K562 (cell line): Measurements from ENCODE around the gene ECI1. TPM values are rescaled to one million over a fixed set of nuclear protein-coding genes. Genes with fewer than 3 reads are reported as not detected.
A peak's percentile ranks its signal among the peaks of the same experiment; 100 is the strongest.

Experiments
- ATAC-seq: fragments of 200-7000 bp; cut with Tn5 transposase; 3 replicates; pipeline ENCODE4 v1.9.1; 2020; ENCODE audit warnings: moderate library complexity
- BruUV-seq: library from RNA; stranded (reverse); fragments of 400-500 nt; replicated peaks from 2 replicates; lab custom pipeline; 2021; lab: Mats Ljungman, UMichigan
- CTCF ChIA-PET: fragments of 300-600 bp; formaldehyde crosslinking; extraction: SDS; loops from one replicate; lab custom pipeline; 2021; ENCODE audit warnings: low intra/inter-chr PET ratio; lab: Yijun Ruan, JAX
- POLR2A ChIA-PET: fragments of 300-600, 350-650 bp; sonication (Branson Sonifier 250); formaldehyde crosslinking; extraction: SDS; loops from one replicate; lab custom pipeline; 2021; ENCODE audit warnings: antibody characterized with exemption, inconsistent platforms; lab: Yijun Ruan, JAX
- DNase-seq, 4 experiments: peaks; one replicate each; pipeline versions ENCODE4 v3.0.0 to v3.0.0-alpha.2; 2011 to 2018; ENCODE audit warnings: low spot score in 3 of 4, mixed read lengths in 3 of 4; ENCODE audit errors: extremely low read depth in 1 of 4
- FAIRE-seq: peaks from 2 replicates; lab custom pipeline; 2011; peaks lifted over from hg19 to GRCh38; lab: Jason Lieb, UNC
- H2AFZ ChIP-seq: 2 replicates; pipeline ENCODE4 v1.6.0; 2011; ENCODE audit warnings: low read depth, low read length, control low read depth, inconsistent platforms
- H3K27ac ChIP-seq: fragments of 200-600 bp; 3 replicates; pipeline ENCODE4 v1.8.0; 2011; ENCODE audit warnings: low read depth, mild to moderate bottlenecking, control low read depth, inconsistent platforms, low read length, moderate library complexity, mixed read lengths; ENCODE audit errors: extremely low read depth
- H3K27me3 ChIP-seq, 2 experiments: fragments of 300-600 bp in 1 of 2; 2 replicates in 1 of 2; 3 replicates in 1 of 2; pipeline versions ENCODE4 v1.6.0 to v1.8.0; 2011; ENCODE audit warnings: inconsistent platforms in 2 of 2, low read length in 2 of 2, mild to moderate bottlenecking in 1 of 2, mixed read lengths in 1 of 2, moderate library complexity in 1 of 2; ENCODE audit not compliant: control insufficient read depth in 2 of 2, insufficient read depth in 2 of 2
- H3K36me3 ChIP-seq: fragments of 300-600 bp; 3 replicates; pipeline ENCODE4 v1.8.0; 2011; ENCODE audit warnings: mild to moderate bottlenecking, low read length, inconsistent platforms; ENCODE audit not compliant: control insufficient read depth, insufficient read depth
- H3K4me1 ChIP-seq, 2 experiments: fragments of 200-600 bp in 1 of 2; replicated peaks in 1 of 2; 2 replicates in 1 of 2; 3 replicates in 1 of 2; pipeline versions ENCODE4 v1.5.1 to v1.8.0; 2011; ENCODE audit warnings: inconsistent platforms in 2 of 2, low read length in 2 of 2, mild to moderate bottlenecking in 1 of 2, mixed read lengths in 1 of 2, moderate library complexity in 1 of 2; ENCODE audit not compliant: control insufficient read depth in 2 of 2, insufficient read depth in 2 of 2
- H3K4me2 ChIP-seq: 2 replicates; pipeline ENCODE4 v1.6.1; 2011; ENCODE audit warnings: low read length, control low read depth, inconsistent platforms, mixed read lengths; ENCODE audit not compliant: insufficient read depth
- H3K4me3 ChIP-seq: fragments of 200-600 bp; sonication (generic), shearing (Covaris generic); 2 replicates; pipeline ENCODE4 v1.5.1; 2016; ENCODE audit warnings: control low read depth, inconsistent platforms
- H3K79me2 ChIP-seq: fragments of 200-600 bp; 3 replicates; pipeline ENCODE4 v1.8.0; 2011; ENCODE audit warnings: low read length, inconsistent platforms; ENCODE audit not compliant: control insufficient read depth, insufficient read depth
- H3K9ac ChIP-seq, 2 experiments: 2 replicates each; pipeline versions ENCODE4 v1.6.0 to v1.6.1; 2011; ENCODE audit warnings: low read depth in 2 of 2, low read length in 2 of 2, control low read depth in 1 of 2, inconsistent platforms in 1 of 2, mild to moderate bottlenecking in 1 of 2, mixed read lengths in 1 of 2; ENCODE audit not compliant: insufficient read depth in 1 of 2
- H3K9me1 ChIP-seq: one replicate; pipeline ENCODE4 v1.6.0; 2011; ENCODE audit warnings: inconsistent platforms, mild to moderate bottlenecking, low read length, moderate library complexity; ENCODE audit not compliant: control insufficient read depth, insufficient read depth
- H3K9me3 ChIP-seq: replicated peaks from 2 replicates; pipeline ENCODE4 v1.5.1; 2011; ENCODE audit warnings: low read depth, low read length, inconsistent platforms; ENCODE audit not compliant: control insufficient read depth, insufficient read depth
- H4K20me1 ChIP-seq: replicated peaks from 2 replicates; pipeline ENCODE4 v1.6.1; 2011; ENCODE audit warnings: low read length, inconsistent platforms, mixed read lengths; ENCODE audit not compliant: control insufficient read depth, insufficient read depth
- BCOR ChIP-seq: fragments of 450-650 bp; IDR thresholded peaks from 2 replicates; pipeline ENCODE4 v1.6.1; 2016
- CREB1 ChIP-seq, 2 experiments: sonication (generic) in 1 of 2; formaldehyde crosslinking in 1 of 2; IDR thresholded peaks; 2 replicates each; pipeline versions ENCODE4 v1.6.1 to v1.8.0; 2012 to 2022; ENCODE audit warnings: inconsistent platforms in 1 of 2, mild to moderate bottlenecking in 1 of 2, missing genetic modification reagents in 1 of 2, moderate library complexity in 1 of 2
- HLTF ChIP-seq: fragments of 450-650 bp; IDR thresholded peaks from 2 replicates; pipeline ENCODE4 v1.6.1; 2016
- KDM1A ChIP-seq, 2 experiments: fragments of 450-650 bp; IDR thresholded peaks; 2 replicates each; pipeline ENCODE4 v1.6.1; 2016; ENCODE audit warnings: mild to moderate bottlenecking in 2 of 2
- NCOR1 ChIP-seq: fragments of 450-650 bp; IDR thresholded peaks from 2 replicates; pipeline ENCODE4 v1.6.1; 2016; ENCODE audit warnings: mild to moderate bottlenecking, moderate library complexity
- WGBS: fragments of 100-300 bp; shearing (Covaris generic); methylation state at CpG from one replicate; pipeline ENCODE4 v1.1.6; 2016; ENCODE audit warnings: low coverage, mixed read lengths; ENCODE audit not compliant: insufficient coverage; ENCODE audit errors: missing lambda C conversion rate; 5-methylcytosine and 5-hydroxymethylcytosine counted together
- in situ Hi-C: fragments of 300-500 bp; cut with MboI; formaldehyde crosslinking; loops from 4 replicates; pipeline ENCODE4 v1.15.0; 2018; ENCODE audit warnings: inconsistent platforms, mixed read lengths
- intact Hi-C: fragments of 100-400 bp; cut with micrococcal nuclease; formaldehyde crosslinking; loops from 2 replicates; pipeline ENCODE4 v1.14.2; 2022
- polyA plus RNA-seq, 8 experiments: library from polyadenylated mRNA; depleted of rRNA in 4 of 8; stranded (reverse) in 5 of 8; unstranded in 3 of 8; fragments of >200 nt; fragmentation: Nextera tagmentation in 2 of 8; fragmentation: Illumina TruSeq in 1 of 8; extraction: Ambion mirVana in 2 of 8; extraction: Trizol in 1 of 8; gene quantifications; 2 replicates each; pipeline versions ENCODE4 v1.2.1 to v1.2.3, GENCODE V29; 2011 to 2014; ENCODE audit warnings: inconsistent platforms in 1 of 8, missing spikeins in 1 of 8
- total RNA-seq, 7 experiments: library from RNA; depleted of rRNA in 6 of 7; stranded (reverse); fragments of >200 nt in 6 of 7; fragmentation: Illumina TruSeq in 2 of 7; extraction: Trizol in 2 of 7; gene quantifications; 2 replicates each; pipeline versions ENCODE4 v1.2.1 to v1.2.3, GENCODE V29; 2011 to 2021; ENCODE audit warnings: low replicate concordance in 1 of 7

The ECI1 gene
- total and polyA plus RNA-seq, 9 of the 15 experiments (the other 6 are each of a cell fraction or from before 2014, with no cell fraction given): 4.7 to 189 (median 54.0) TPM

GRCh38 chr16:2199095-2199494 lies 52.3 kb downstream of the ECI1 start:
- peaks cover 0 to 5% of the 10 kb centered on the region in 2 experiments; a peak in 2 of 5 replicates for H3K27me3 ChIP-seq
- H4K20me1 ChIP-seq: 0 out of 2 replicates have a peak, but pooled peaks cover 3% of the 10 kb centered on the region
- no peak overlapping the region for H2AFZ ChIP-seq
- no peaks in the 10 kb centered on the region for H3K79me2 ChIP-seq
- H3K9me1 ChIP-seq: no peaks in the 10 kb centered on the region
- in situ Hi-C loops: no loop called here
- 28% methylated on average over 4 of the region's 5 CpGs for WGBS
- H3K36me3 ChIP-seq: no peaks in the 10 kb centered on the region
- peaks cover 3 to 50% of the 10 kb centered on the region in 2 experiments; a peak in 4 of 5 replicates for H3K4me1 ChIP-seq
- H3K4me3 ChIP-seq: no peak overlapping the region
- H3K27ac ChIP-seq: no peak overlapping the region
- FAIRE-seq (no peak), ATAC-seq (no peak), DNase-seq (no peak)
- BruUV-seq: no TSS peak
- ChIA-PET POLR2A (interaction anchor here (0.5 to 1.2 kb wide), 6 partner anchors 9 to 802 kb away, joined by 3 to 6 read pairs (median 4); partner anchors contain the start of genes ECI1 and TRAF7), CTCF (no interaction called here)
- peak overlapping the region in 1 of 2 experiments; percentile 55; a peak in 1 of 4 replicates for H3K9ac ChIP-seq
- no peak overlapping the region for H3K4me2 ChIP-seq
- H3K9me3 ChIP-seq: no peaks in the 10 kb centered on the region
- TF ChIP-seq KDM1A (IDR thresholded peaks at IDR 0.05) (peak in 1 of 2 experiments; percentile 62; a peak in 2 of 4 replicates), HLTF (no peak), BCOR (peak; percentile 82)
- intact Hi-C loops: loop anchor here (5.0 kb wide), 2 partner anchors 53 to 298 kb away; partner anchors contain the start of gene ECI1

DNA sequence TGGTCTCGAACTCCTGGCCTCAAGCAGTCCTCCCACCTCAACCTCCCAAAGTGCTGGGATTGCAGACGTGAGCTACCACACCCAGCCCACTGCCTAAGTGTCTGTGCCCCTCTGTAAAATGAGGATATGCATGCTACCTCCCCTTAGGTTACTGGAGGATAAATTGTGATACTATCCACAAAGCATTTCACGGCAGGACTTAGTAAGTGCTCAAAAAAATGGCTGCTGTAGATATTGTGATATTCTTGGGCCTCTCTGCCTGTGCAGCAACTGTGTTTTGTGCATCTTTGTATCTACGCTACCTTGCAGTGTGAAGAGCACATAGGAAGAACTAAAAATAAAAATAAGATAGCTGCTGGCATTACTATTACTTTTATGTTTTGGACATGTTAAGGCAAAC lies 53.1 kb downstream of the ECI1 start:
- Histone ChIP-seq H3K4me3 (no peak overlapping the region), H3K27me3 (peaks cover 0 to 5% of the 10 kb centered on the region in 2 experiments; a peak in 2 of 5 replicates), H3K79me2 (no peaks in the 10 kb centered on the region), H3K9me1 (no peaks in the 10 kb centered on the region), H3K9ac (no peak overlapping the region), H4K20me1 (0 out of 2 replicates have a peak, but pooled peaks cover 3% of the 10 kb centered on the region), H3K27ac (no peak overlapping the region), H3K36me3 (no peaks in the 10 kb centered on the region), H3K4me1 (peaks cover 3 to 51% of the 10 kb centered on the region in 2 experiments; a peak in 4 of 5 replicates), H3K4me2 (no peak overlapping the region), H2AFZ (no peak overlapping the region), H3K9me3 (no peaks in the 10 kb centered on the region)
- BruUV-seq: no TSS peak
- no peak for DNase-seq
- TF ChIP-seq NCOR1 (no peak), CREB1 (IDR thresholded peaks at IDR 0.05) (no peak), CREB1 (CRISPR knock-in tag; IDR thresholded peaks at IDR 0.05) (no peak)
- intact Hi-C loops: loop anchor here (5.0 kb wide), 2 partner anchors 54 to 299 kb away; partner anchors contain the start of gene ECI1
- no peak for FAIRE-seq
- POLR2A ChIA-PET: interaction anchor here (0.7 kb wide), 1 partner anchor 53 kb away, joined by 4 read pairs; the partner anchor contains the start of gene ECI1
- CTCF ChIA-PET: no interaction called here
- ATAC-seq: no peak
- WGBS: 34% methylated on average over 4 of the region's 4 CpGs
- in situ Hi-C loops: no loop called here
